Dedifferentiated amniotic fluid mesenchymal stem cell (primary cell): ENCODE data around the gene GPRIN3.

ENCODE experiments used
- DNase-seq: peaks from one replicate; pipeline ENCODE4 v3.0.0-alpha.2; 2016; ENCODE audit errors: extremely low spot score

Gene GPRIN3

GRCh38 chr4:89307446-89308160 lies at the start of gene GPRIN3:
TSS of gene GPRIN3 (minus strand) at chr4:89307800. CDS start at chr4:89250110, 57,690 bp downstream.
- no peak for DNase-seq

GRCh38 chr4:89357340-89357739 lies 49.7 kb upstream of the GPRIN3 start:
- no peak for DNase-seq

- no peak for DNase-seq
Measured at GRCh38 chr4:89356086-89356485, 48.5 kb upstream of the GPRIN3 start.

- no peak for DNase-seq
Measured at GRCh38 chr4:89353514-89353913, 45.9 kb upstream of the GPRIN3 start.

GRCh38 chr4:89352541-89352940 lies 44.9 kb upstream of the GPRIN3 start:
- no peak for DNase-seq

GRCh38 chr4:89351201-89351600 lies 43.6 kb upstream of the GPRIN3 start:
- DNase-seq: no peak

GRCh38 chr4:89347363-89348025 lies 39.9 kb upstream of the GPRIN3 start:
- no peak for DNase-seq

GRCh38 chr4:89344571-89344970 lies 37.0 kb upstream of the GPRIN3 start:
- no peak for DNase-seq

GRCh38 chr4:89338206-89338605 lies 30.6 kb upstream of the GPRIN3 start:
- no peak for DNase-seq

- no peak for DNase-seq
Measured at GRCh38 chr4:89337681-89338080, 30.1 kb upstream of the GPRIN3 start.

- no peak for DNase-seq
Measured at GRCh38 chr4:89336818-89337420, 29.3 kb upstream of the GPRIN3 start.

GRCh38 chr4:89334830-89335229 lies 27.2 kb upstream of the GPRIN3 start:
- no peak for DNase-seq

- DNase-seq: no peak
Measured at GRCh38 chr4:89334311-89334710, 26.7 kb upstream of the GPRIN3 start.

- DNase-seq: no peak
Measured at GRCh38 chr4:89331686-89332544, 24.3 kb upstream of the GPRIN3 start.

- no peak for DNase-seq
Measured at GRCh38 chr4:89331197-89331596, 23.6 kb upstream of the GPRIN3 start.

- no peak for DNase-seq
Measured at GRCh38 chr4:89329280-89329679, 21.7 kb upstream of the GPRIN3 start.

- no peak for DNase-seq
Measured at GRCh38 chr4:89324671-89325070, 17.1 kb upstream of the GPRIN3 start.

GRCh38 chr4:89322671-89323070 lies 15.1 kb upstream of the GPRIN3 start:
- DNase-seq: no peak

- no peak for DNase-seq
Measured at GRCh38 chr4:89319756-89320155, 12.2 kb upstream of the GPRIN3 start.

- no peak for DNase-seq
Measured at GRCh38 chr4:89316931-89317366, 9.3 kb upstream of the GPRIN3 start.

GRCh38 chr4:89316211-89316610 lies 8.6 kb upstream of the GPRIN3 start:
- DNase-seq: no peak

- DNase-seq: no peak
Measured at GRCh38 chr4:89314291-89314690, 6.7 kb upstream of the GPRIN3 start.
